GDM1 (cell line): ENCODE measurements around the gene STON1.
"Not testable (repeated sequence)": the region's sequence is repeated elsewhere in the genome, so short reads cannot be mapped to it uniquely, and the experiment has no call there.

Experiments
- DNase-seq: peaks from one replicate; lab custom pipeline; 2025; lab: John Stamatoyannopoulos, UW

Gene STON1

GRCh38 chr2:48617618-48618017 lies 87.7 kb downstream of the STON1 start, which contains the start of gene GTF2A1L:
Gene GTF2A1L, plus strand, starts transcription at chr2:48617856. Its CDS starts 19 bp downstream, at chr2:48617875.
- DNase-seq, result no peak

- no peak for DNase-seq
Observed at GRCh38 chr2:48619526-48619925, 89.6 kb downstream of the STON1 start.

DNA sequence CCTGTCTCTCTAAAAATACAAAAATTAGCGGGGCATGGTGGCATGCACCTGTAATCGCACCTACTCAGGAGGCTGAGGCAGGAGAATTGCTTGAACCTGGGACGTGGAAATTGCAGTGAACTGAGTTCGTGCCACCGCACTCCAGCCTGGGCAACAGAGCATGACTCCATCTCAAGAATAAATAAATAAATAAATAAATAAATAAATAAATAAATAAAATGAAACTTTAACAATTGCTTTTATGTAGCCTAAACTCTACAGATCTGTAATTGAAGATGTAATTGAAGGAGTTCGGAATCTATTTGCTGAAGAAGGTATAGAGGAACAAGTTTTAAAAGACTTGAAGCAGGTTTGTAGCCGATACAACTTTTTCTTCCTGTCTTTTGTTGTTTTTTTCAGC lies 90.7 kb downstream of the STON1 start:
- no peak for DNase-seq

GRCh38 chr2:48622691-48623090 lies 92.7 kb downstream of the STON1 start:
- DNase-seq, result not testable (repeated sequence)

- DNase-seq, result no peak
Observed at GRCh38 chr2:48624696-48625095, 94.7 kb downstream of the STON1 start.

DNA sequence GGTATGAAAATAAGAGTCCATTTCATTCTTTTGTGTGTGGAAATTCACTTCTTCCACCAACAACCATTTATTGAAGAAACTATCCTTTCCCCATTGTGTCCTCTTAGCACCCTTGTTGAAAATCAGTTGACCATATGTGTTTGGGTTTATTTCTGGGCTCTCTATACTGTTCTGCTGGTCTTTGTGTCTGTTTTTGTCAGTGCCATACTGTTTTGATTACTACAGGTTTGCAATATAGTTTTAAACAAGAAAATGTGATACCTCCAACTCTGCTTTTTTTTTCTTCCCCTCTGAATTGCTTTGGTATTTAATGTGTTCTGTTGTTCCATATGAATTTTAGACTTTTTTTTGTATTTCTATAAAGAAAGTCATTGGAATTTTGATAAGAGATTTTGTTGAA lies 96.1 kb downstream of the STON1 start:
- DNase-seq, result no peak

- no peak for DNase-seq
Observed at GRCh38 chr2:48633143-48633542, 103.2 kb downstream of the STON1 start.

- DNase-seq, result no peak
Observed at GRCh38 chr2:48635786-48636185, 105.8 kb downstream of the STON1 start.

GRCh38 chr2:48638261-48638660 lies 108.3 kb downstream of the STON1 start:
- DNase-seq, result no peak
